T-cell (primary cell): ENCODE measurements around the gene STX12. TPM values are rescaled to one million over a fixed set of nuclear protein-coding genes. Genes with fewer than 3 reads are reported as not detected.

Experiments used
- ATAC-seq, 4 experiments: fragments of 200-7000 bp in 3 of 4; fragments of 150-1000 bp in 1 of 4; cut with Tn5 transposase; replicated peaks in 1 of 4; 1 replicate in 3 of 4; 2 replicates in 1 of 4; pipeline ENCODE4 v1.10.0; 2021; ENCODE audit warnings: moderate library complexity in 3 of 4, mild to moderate bottlenecking in 2 of 4, moderate number of reproducible peaks in 1 of 4
- CTCF ChIA-PET, 2 donors: fragments of 300-600 bp; sonication (Branson Sonifier 250); formaldehyde crosslinking; loops; one replicate each; lab custom pipeline; 2022; ENCODE audit warnings: antibody characterized with exemption in 2 of 2; lab: Charles Lee
- POLR2A ChIA-PET, 2 donors: fragments of 300-600 bp; sonication (Branson Sonifier 250); formaldehyde crosslinking; loops; one replicate each; lab custom pipeline; 2022; ENCODE audit warnings: antibody characterized with exemption in 2 of 2; lab: Charles Lee
- DNase-seq, 35 experiments: peaks; one replicate each; pipeline versions ENCODE4 v3.0.0 to v3.0.0-alpha.2; 2013 to 2023
- H3K27ac ChIP-seq: one replicate; pipeline ENCODE4 v1.5.1; 2013; ENCODE audit warnings: low read length
- H3K27me3 ChIP-seq, 2 experiments: replicated peaks in 1 of 2; 1 replicate in 1 of 2; 2 replicates in 1 of 2; pipeline versions ENCODE4 v1.6.1 to v1.7.0; 2013; ENCODE audit warnings: low read length in 1 of 2, mixed read lengths in 1 of 2; ENCODE audit not compliant: control insufficient read depth in 2 of 2, insufficient read depth in 2 of 2; ENCODE audit errors: extremely low read depth in 1 of 2
- H3K36me3 ChIP-seq, 2 donors: 1 replicate in 1 of 2; 2 replicates in 1 of 2; pipeline versions ENCODE4 v1.6.1 to v1.7.0; 2013; ENCODE audit warnings: low read length in 1 of 2; ENCODE audit not compliant: control insufficient read depth in 2 of 2, insufficient read depth in 1 of 2; ENCODE audit errors: extremely low read depth in 1 of 2
- H3K4me1 ChIP-seq, 2 experiments: 1 replicate in 1 of 2; 2 replicates in 1 of 2; pipeline versions ENCODE4 v1.6.1 to v1.7.0; 2013; ENCODE audit warnings: low read length in 2 of 2, mixed read lengths in 1 of 2; ENCODE audit not compliant: insufficient read depth in 2 of 2, control insufficient read depth in 1 of 2; ENCODE audit errors: extremely low read depth in 1 of 2
- H3K4me3 ChIP-seq, 2 donors: 1 replicate in 1 of 2; 2 replicates in 1 of 2; pipeline versions ENCODE4 v1.5.1 to v1.7.0; 2013; ENCODE audit warnings: mild to moderate bottlenecking in 2 of 2, low read length in 1 of 2, moderate library complexity in 1 of 2; ENCODE audit not compliant: control insufficient read depth in 1 of 2; ENCODE audit errors: extremely low read depth in 1 of 2
- H3K9me3 ChIP-seq: 2 replicates; pipeline ENCODE4 v1.7.0; 2013
- H3K27ac Mint-ChIP-seq, 2 donors: one replicate each; pipeline ENCODE4 v1.8.0; 2020 to 2021; ENCODE audit warnings: mild to moderate bottlenecking in 2 of 2, mixed read lengths in 2 of 2
- H3K27me3 Mint-ChIP-seq, 2 donors: one replicate each; pipeline ENCODE4 v1.8.0; 2021 to 2022; ENCODE audit warnings: mixed read lengths in 2 of 2
- H3K36me3 Mint-ChIP-seq: one replicate; pipeline ENCODE4 v1.8.0; 2021; ENCODE audit warnings: mixed read lengths
- H3K4me1 Mint-ChIP-seq, 3 donors: one replicate each; pipeline ENCODE4 v1.8.0; 2020 to 2022; ENCODE audit warnings: mixed read lengths in 3 of 3, mild to moderate bottlenecking in 1 of 3
- H3K4me3 Mint-ChIP-seq, 3 donors: one replicate each; pipeline ENCODE4 v1.8.0; 2020 to 2022; ENCODE audit warnings: mild to moderate bottlenecking in 3 of 3, mixed read lengths in 3 of 3, moderate library complexity in 3 of 3
- H3K9me3 Mint-ChIP-seq, 3 donors: one replicate each; pipeline ENCODE4 v1.8.0; 2020 to 2022; ENCODE audit warnings: mixed read lengths in 3 of 3
- WGBS: methylation state at CpG from one replicate; pipeline ENCODE4 v1.1.5; 2013; ENCODE audit warnings: missing lambda C conversion rate; ENCODE audit not compliant: insufficient coverage; 5-methylcytosine and 5-hydroxymethylcytosine counted together
- total RNA-seq, 35 experiments: library from RNA in 6 of 35; stranded (reverse) in 6 of 35; fragments of 120-200 nt in 1 of 35; gene quantifications; one replicate each; pipeline versions ENCODE4 v1.2.1 to v1.2.4 and lab custom pipeline; 2013 to 2026

The STX12 gene
- total RNA-seq, 5 donors from 2014 or later (not counting 1 experiment from before 2014, with no cell fraction given), result 21.2 to 31.4 (median 27.4) TPM

DNA sequence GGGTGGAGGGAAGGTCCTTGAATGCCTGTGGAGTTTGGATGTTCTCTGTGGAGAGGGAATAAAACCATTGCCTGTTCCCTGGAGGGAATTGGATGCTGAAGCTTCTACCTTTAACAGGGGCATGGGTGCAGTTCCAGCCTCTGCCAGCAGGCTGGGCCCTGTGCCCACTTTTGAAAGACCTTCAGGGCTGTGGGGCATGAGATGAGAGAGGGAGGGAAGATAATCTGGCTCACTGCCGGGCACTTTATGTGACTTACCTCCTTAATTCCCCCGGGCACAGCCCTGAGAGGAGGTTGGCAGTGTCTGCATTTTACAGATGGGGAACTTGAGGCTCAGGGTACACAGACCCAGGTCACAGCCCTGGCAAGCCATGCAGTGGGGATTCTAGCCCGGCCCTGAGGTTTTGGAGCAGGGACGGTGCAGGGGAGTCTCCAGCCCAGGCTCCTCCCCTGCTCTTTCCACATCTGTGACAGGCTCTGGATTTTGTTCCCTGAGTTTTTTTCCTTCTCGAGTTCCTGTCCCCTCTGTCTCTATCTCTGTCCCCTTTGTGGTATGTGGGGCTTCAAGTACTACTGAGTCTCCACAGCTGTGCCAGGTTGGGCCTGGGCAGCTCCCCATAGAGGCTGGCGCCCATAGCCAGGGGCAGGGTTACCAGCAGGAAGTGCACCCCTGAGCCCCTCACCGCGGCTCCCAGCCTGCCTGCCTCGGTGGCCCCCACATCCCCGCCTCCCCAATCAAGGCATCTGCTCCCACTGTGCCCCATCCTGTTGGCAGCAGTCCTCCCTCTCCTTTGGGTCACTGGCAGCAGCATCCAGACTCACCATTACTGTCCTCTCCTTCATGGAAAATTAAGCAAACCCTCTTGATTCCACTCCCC is 85.3 kb downstream of the STX12 start:
- H3K4me1 ChIP-seq, result peaks cover 6 to 19% of the 10 kb centered on the region in 2 experiments
- no peaks in the 10 kb centered on the region for H3K9me3 Mint-ChIP-seq
- ChIA-PET CTCF (interaction anchor here (0.6 to 1.3 kb wide), 12 partner anchors 19 to 351 kb away, joined by 3 to 12 read pairs (median 4); no protein-coding TSS in a partner anchor), POLR2A (no interaction called here)
- no peaks in the 10 kb centered on the region for H3K9me3 ChIP-seq
- DNase-seq (peak; percentile 62 to 89 (median 81)), ATAC-seq (peak; percentile 96 to 98 (median 97))
- no peaks in the 10 kb centered on the region for H3K27me3 Mint-ChIP-seq
- peak overlapping the region; percentile 55 to 57 for H3K27ac Mint-ChIP-seq
- WGBS, result 54% methylated on average over 5 of the region's 10 CpGs
- no peaks in the 10 kb centered on the region for H3K36me3 ChIP-seq
- H3K27ac ChIP-seq, result no peak overlapping the region
- no peaks in the 10 kb centered on the region for H3K36me3 Mint-ChIP-seq
- H3K27me3 ChIP-seq, result peaks cover 0 to 3% of the 10 kb centered on the region in 2 experiments
- no peak overlapping the region for H3K4me3 ChIP-seq
- H3K4me3 Mint-ChIP-seq, result peak overlapping the region in 1 of 3 donors; percentile 3
- H3K4me1 Mint-ChIP-seq, result peaks cover 9 to 35% (median 34%) of the 10 kb centered on the region in 3 donors

DNA sequence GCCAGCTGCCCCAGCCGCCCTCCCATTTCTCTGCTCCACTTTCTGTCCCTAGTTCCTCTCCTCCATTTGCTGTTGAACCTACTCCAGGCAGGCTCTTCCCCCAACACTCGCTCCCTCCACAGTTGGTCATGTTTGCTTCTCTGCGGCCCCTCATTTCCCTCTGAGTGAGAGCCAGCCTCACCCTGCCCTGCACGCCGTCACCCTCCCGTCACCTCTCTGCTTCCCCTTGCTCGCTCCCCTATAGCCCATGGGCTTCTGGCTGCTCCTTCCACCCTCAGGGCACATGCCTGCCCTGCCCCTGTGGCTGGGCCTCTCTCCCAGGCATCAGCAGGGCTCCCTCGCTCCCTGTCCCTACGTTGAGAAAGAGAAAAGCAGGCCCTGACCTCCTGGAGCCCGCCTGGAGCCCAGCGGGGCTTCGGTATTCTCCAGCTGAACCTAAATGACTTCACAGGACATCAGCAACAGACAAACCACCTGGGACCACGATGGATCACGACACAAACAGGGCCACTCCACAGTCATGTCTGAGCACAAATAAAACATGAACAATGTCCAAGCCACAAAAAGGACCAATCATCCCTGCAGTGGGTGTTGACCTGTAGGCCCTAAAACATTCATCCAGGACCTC is 86.0 kb downstream of the STX12 start:
- Mint-ChIP-seq H3K36me3 (no peaks in the 10 kb centered on the region), H3K4me3 (no peak overlapping the region), H3K27me3 (no peaks in the 10 kb centered on the region), H3K4me1 (peaks cover 15 to 42% (median 41%) of the 10 kb centered on the region in 3 donors), H3K9me3 (no peaks in the 10 kb centered on the region), H3K27ac (no peak overlapping the region)
- DNase-seq, result no peak
- Histone ChIP-seq H3K9me3 (no peaks in the 10 kb centered on the region), H3K4me1 (peaks cover 13 to 26% of the 10 kb centered on the region in 2 experiments), H3K4me3 (no peak overlapping the region), H3K36me3 (no peaks in the 10 kb centered on the region), H3K27ac (no peak overlapping the region), H3K27me3 (peaks cover 0 to 3% of the 10 kb centered on the region in 2 experiments)
- ChIA-PET POLR2A (no interaction called here), CTCF (no interaction called here)
- 95% methylated on average over 9 of the region's 14 CpGs for WGBS
- no peak for ATAC-seq

GRCh38 chr1:27861436-27861835 is 88.4 kb downstream of the STX12 start:
- Histone ChIP-seq H3K27ac (no peak overlapping the region), H3K36me3 (no peaks in the 10 kb centered on the region), H3K9me3 (no peaks in the 10 kb centered on the region), H3K4me1 (peaks cover 16 to 37% of the 10 kb centered on the region in 2 experiments), H3K4me3 (no peak overlapping the region), H3K27me3 (peaks cover 0 to 2% of the 10 kb centered on the region in 2 experiments)
- ATAC-seq (no peak), DNase-seq (no peak)
- H3K4me1 Mint-ChIP-seq, result peaks cover 21 to 60% (median 55%) of the 10 kb centered on the region in 3 donors
- WGBS, result 91% methylated on average over 6 of the region's 10 CpGs
- H3K27me3 Mint-ChIP-seq, result no peaks in the 10 kb centered on the region
- peak overlapping the region in 1 of 2 donors; percentile 25 for H3K27ac Mint-ChIP-seq
- no peaks in the 10 kb centered on the region for H3K9me3 Mint-ChIP-seq
- no peak overlapping the region for H3K4me3 Mint-ChIP-seq
- ChIA-PET POLR2A (no interaction called here), CTCF (no interaction called here)
- no peaks in the 10 kb centered on the region for H3K36me3 Mint-ChIP-seq

GRCh38 chr1:27862004-27862403 is 89.0 kb downstream of the STX12 start:
- H3K27ac Mint-ChIP-seq, result peak overlapping the region in 1 of 2 donors; percentile 3
- Histone ChIP-seq H3K27me3 (no peaks in the 10 kb centered on the region), H3K9me3 (no peaks in the 10 kb centered on the region), H3K4me1 (peaks cover 16 to 39% of the 10 kb centered on the region in 2 experiments), H3K27ac (no peak overlapping the region), H3K36me3 (no peaks in the 10 kb centered on the region), H3K4me3 (no peak overlapping the region)
- no peaks in the 10 kb centered on the region for H3K27me3 Mint-ChIP-seq
- ATAC-seq (no peak), DNase-seq (no peak)
- CTCF ChIA-PET, result no interaction called here
- POLR2A ChIA-PET, result no interaction called here
- WGBS, result 87% methylated on average over 2 of the region's 3 CpGs
- no peaks in the 10 kb centered on the region for H3K9me3 Mint-ChIP-seq
- peaks cover 22 to 62% (median 58%) of the 10 kb centered on the region in 3 donors for H3K4me1 Mint-ChIP-seq
- H3K36me3 Mint-ChIP-seq, result no peaks in the 10 kb centered on the region
- no peak overlapping the region for H3K4me3 Mint-ChIP-seq

DNA sequence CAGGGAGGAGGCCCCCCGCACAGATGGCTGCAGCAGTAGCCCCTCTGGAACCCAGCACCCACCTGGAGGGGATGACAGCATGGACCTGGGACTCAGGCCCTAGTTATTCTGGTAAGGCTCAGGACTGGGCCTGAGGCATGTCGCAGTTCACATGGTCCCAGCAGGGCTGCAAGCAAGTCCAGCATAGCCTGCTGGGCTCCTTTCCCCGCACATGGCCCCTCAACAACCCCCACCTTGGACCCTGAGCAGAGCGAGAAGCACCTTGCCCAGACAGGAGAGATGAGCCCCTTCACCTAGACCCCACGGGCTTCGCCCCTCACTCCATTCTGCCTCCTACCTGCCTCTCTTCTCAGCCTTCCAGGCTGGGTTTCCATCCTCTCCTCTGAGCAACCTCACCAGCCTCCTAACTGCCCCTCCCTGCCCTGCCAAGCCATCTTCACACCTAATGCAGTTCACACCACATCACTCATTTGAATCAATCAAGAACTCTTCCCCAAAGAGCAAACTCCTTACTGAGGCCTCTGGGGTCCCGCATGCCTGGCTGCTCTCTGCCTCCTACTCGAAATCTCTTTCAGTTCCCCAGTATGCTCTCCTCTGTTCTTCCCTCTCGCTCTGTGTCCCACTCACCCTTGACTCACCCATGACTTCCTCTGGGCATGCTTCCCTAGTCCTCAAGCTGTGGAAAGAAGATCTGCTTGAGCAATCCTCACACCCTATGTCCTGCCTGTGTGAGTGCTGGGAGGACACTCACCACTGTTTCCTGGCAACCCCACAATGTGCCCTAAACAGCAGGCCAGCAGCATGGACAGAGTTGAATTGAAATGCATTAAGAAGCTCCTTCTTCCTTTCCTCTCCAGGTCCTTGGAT is 89.9 kb downstream of the STX12 start:
- Histone ChIP-seq H3K27me3 (no peaks in the 10 kb centered on the region), H3K4me1 (peaks cover 16 to 46% of the 10 kb centered on the region in 2 experiments), H3K9me3 (no peaks in the 10 kb centered on the region), H3K4me3 (no peak overlapping the region), H3K36me3 (no peaks in the 10 kb centered on the region), H3K27ac (peak overlapping the region; percentile 32)
- Mint-ChIP-seq H3K27me3 (no peaks in the 10 kb centered on the region), H3K36me3 (no peaks in the 10 kb centered on the region), H3K4me1 (peaks cover 26 to 66% (median 60%) of the 10 kb centered on the region in 3 donors), H3K27ac (peak overlapping the region; percentile 62 to 71), H3K4me3 (peak overlapping the region in 1 of 3 donors; percentile 19), H3K9me3 (no peaks in the 10 kb centered on the region)
- DNase-seq (no peak), ATAC-seq (no peak)
- POLR2A ChIA-PET, result no interaction called here
- CTCF ChIA-PET, result interaction anchor here in 1 of 2 donors (1.1 kb wide), 1 partner anchor 12 kb away, joined by 3 read pairs; no protein-coding TSS in a partner anchor
- WGBS, result 95% methylated on average over 7 of the region's 9 CpGs
